Kidney (tissue), 14 donors: ENCODE results near the gene CCDC68. TPM values are rescaled to one million over a fixed set of nuclear protein-coding genes. Genes with fewer than 3 reads are reported as not detected.

Experiments used
- DNase-seq, 5 donors: peaks; one replicate each; pipeline ENCODE4 v3.0.0-alpha.2; 2013 to 2020
- FAIRE-seq: peaks from 2 replicates; lab custom pipeline; 2012; peaks lifted over from hg19 to GRCh38; lab: Jason Lieb, UNC
- H3K27ac ChIP-seq, 2 donors: one replicate each; pipeline ENCODE4 v1.7.0; 2013; ENCODE audit warnings: low read depth in 2 of 2, low read length in 2 of 2, inconsistent platforms in 1 of 2
- H3K27me3 ChIP-seq: one replicate; pipeline ENCODE4 v1.7.1; 2013; ENCODE audit warnings: low read length, inconsistent platforms; ENCODE audit not compliant: control insufficient read depth, insufficient read depth
- H3K36me3 ChIP-seq, 3 donors: one replicate each; pipeline versions ENCODE4 v1.7.0 to v1.7.1; 2013; ENCODE audit warnings: low read length in 3 of 3, control low read depth in 1 of 3, inconsistent platforms in 1 of 3; ENCODE audit not compliant: insufficient read depth in 3 of 3, control insufficient read depth in 2 of 3
- H3K4me1 ChIP-seq, 3 donors: one replicate each; pipeline versions ENCODE4 v1.7.0 to v1.7.1; 2013; ENCODE audit warnings: low read length in 3 of 3, inconsistent platforms in 1 of 3, low read depth in 1 of 3; ENCODE audit not compliant: control insufficient read depth in 2 of 3, insufficient read depth in 2 of 3
- H3K4me3 ChIP-seq, 3 donors: one replicate each; pipeline versions ENCODE4 v1.7.0 to v1.8.1; 2013; ENCODE audit warnings: low read length in 3 of 3, control low read depth in 1 of 3, inconsistent platforms in 1 of 3
- H3K9ac ChIP-seq, 3 donors: one replicate each; pipeline versions ENCODE4 v1.7.0 to v1.7.1; 2013; ENCODE audit warnings: low read length in 3 of 3, control low read depth in 1 of 3, inconsistent platforms in 1 of 3
- H3K9me3 ChIP-seq, 3 donors: one replicate each; pipeline versions ENCODE4 v1.7.0 to v1.7.1; 2013; ENCODE audit warnings: low read length in 3 of 3, control low read depth in 1 of 3, inconsistent platforms in 1 of 3; ENCODE audit not compliant: control insufficient read depth in 2 of 3, insufficient read depth in 1 of 3
- intact Hi-C: fragments of 100-400 bp; cut with DNase I; formaldehyde crosslinking; loops from one replicate; pipeline ENCODE4 v1.11.1; 2022
- polyA plus RNA-seq: library from polyadenylated mRNA; stranded (reverse); fragments of 350-450 nt; fragmentation: Illumina TruSeq; extraction: RNeasy Lipid Tissue Mini Kit (QIAGEN cat#74804); gene quantifications from one replicate; pipeline ENCODE4 v1.2.3, GENCODE V29; 2014; ENCODE audit warnings: low read depth, low replicate concordance; ENCODE audit not compliant: insufficient read depth
- total RNA-seq: library from RNA; stranded (reverse); fragmentation: NEBNext Ultra II Directional; extraction: Animal tissue kit (Norgen Biotek cat#: 25700); gene quantifications from one replicate; pipeline ENCODE4 v1.2.1, GENCODE V29; 2021
- TF ChIP-seq, protein P1 (sequence below): IDR thresholded peaks from 3 replicates; pipeline ENCODE4 v1.5.1; 2012; ENCODE audit warnings: mild to moderate bottlenecking, moderate library complexity, borderline replicate concordance; ENCODE audit not compliant: insufficient read depth; ENCODE audit errors: extremely low read depth
- donor health status: control.
- donor health status: control.
- donor health status: control.
- donor health status: control.
- donor health status: control.
- donor health status: DM: yes; HTN: yes; CAD: no.
- donor health status: Normal renal cell carcinoma (clear cell type).

Gene CCDC68
- total and polyA plus RNA-seq, 2 donors from 2014 or later, result 2.6 to 6.1 TPM

- H3K27ac ChIP-seq, result no peak overlapping the region
- DNase-seq, result no peak
- no peaks in the 10 kb centered on the region for H3K9me3 ChIP-seq
- H3K4me3 ChIP-seq, result no peak overlapping the region
- no peaks in the 10 kb centered on the region for H3K36me3 ChIP-seq
- H3K4me1 ChIP-seq, result no peaks in the 10 kb centered on the region
- no peaks in the 10 kb centered on the region for H3K27me3 ChIP-seq
- intact Hi-C loops, result loop anchor here (10.0 kb wide), 1 partner anchor 309 kb away; no protein-coding TSS in a partner anchor
- TF ChIP-seq, protein P1, sequence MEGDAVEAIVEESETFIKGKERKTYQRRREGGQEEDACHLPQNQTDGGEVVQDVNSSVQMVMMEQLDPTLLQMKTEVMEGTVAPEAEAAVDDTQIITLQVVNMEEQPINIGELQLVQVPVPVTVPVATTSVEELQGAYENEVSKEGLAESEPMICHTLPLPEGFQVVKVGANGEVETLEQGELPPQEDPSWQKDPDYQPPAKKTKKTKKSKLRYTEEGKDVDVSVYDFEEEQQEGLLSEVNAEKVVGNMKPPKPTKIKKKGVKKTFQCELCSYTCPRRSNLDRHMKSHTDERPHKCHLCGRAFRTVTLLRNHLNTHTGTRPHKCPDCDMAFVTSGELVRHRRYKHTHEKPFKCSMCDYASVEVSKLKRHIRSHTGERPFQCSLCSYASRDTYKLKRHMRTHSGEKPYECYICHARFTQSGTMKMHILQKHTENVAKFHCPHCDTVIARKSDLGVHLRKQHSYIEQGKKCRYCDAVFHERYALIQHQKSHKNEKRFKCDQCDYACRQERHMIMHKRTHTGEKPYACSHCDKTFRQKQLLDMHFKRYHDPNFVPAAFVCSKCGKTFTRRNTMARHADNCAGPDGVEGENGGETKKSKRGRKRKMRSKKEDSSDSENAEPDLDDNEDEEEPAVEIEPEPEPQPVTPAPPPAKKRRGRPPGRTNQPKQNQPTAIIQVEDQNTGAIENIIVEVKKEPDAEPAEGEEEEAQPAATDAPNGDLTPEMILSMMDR, result no peak
- no peak for FAIRE-seq
- no peak overlapping the region for H3K9ac ChIP-seq
Measured at GRCh38 chr18:54983791-54984190, 24.5 kb upstream of the CCDC68 start.

GRCh38 chr18:54983041-54983686 is 23.9 kb upstream of the CCDC68 start:
- TF ChIP-seq, protein P1, result peak; percentile 68
- H3K27ac ChIP-seq, result no peak overlapping the region
- H3K36me3 ChIP-seq, result no peaks in the 10 kb centered on the region
- no peaks in the 10 kb centered on the region for H3K4me1 ChIP-seq
- H3K4me3 ChIP-seq, result no peak overlapping the region
- H3K9me3 ChIP-seq, result peaks cover 0 to 2% (median 0%) of the 10 kb centered on the region in 3 donors
- intact Hi-C loops, result loop anchor here (10.0 kb wide), 1 partner anchor 308 kb away; no protein-coding TSS in a partner anchor
- H3K27me3 ChIP-seq, result no peaks in the 10 kb centered on the region
- DNase-seq, result peak in 2 of 5 donors; percentile 61 to 76
- peak; percentile 95 for FAIRE-seq
- no peak overlapping the region for H3K9ac ChIP-seq

- Histone ChIP-seq H3K36me3 (no peaks in the 10 kb centered on the region), H3K9ac (no peak overlapping the region), H3K9me3 (peaks cover 0 to 5% (median 0%) of the 10 kb centered on the region in 3 donors), H3K27me3 (no peaks in the 10 kb centered on the region), H3K4me1 (no peaks in the 10 kb centered on the region), H3K4me3 (no peak overlapping the region), H3K27ac (no peak overlapping the region)
- FAIRE-seq, result no peak
- TF ChIP-seq, protein P1, result no peak
- intact Hi-C loops, result loop anchor here (10.0 kb wide), 1 partner anchor 306 kb away; no protein-coding TSS in a partner anchor
- DNase-seq, result no peak
Measured at GRCh38 chr18:54981076-54981475, 21.8 kb upstream of the CCDC68 start.
